ENCODE measurements around the gene THEMIS. TPM values are rescaled to one million over a fixed set of nuclear protein-coding genes. Genes with fewer than 3 reads are reported as not detected.
"Not testable (repeated sequence)": the region's sequence is repeated elsewhere in the genome, so short reads cannot be mapped to it uniquely, and the experiment has no call there.

Gene THEMIS
- total and polyA plus RNA-seq, 12 donors: 0.07 to 2.6 (median 0.24) TPM; not detected in 1

DNA sequence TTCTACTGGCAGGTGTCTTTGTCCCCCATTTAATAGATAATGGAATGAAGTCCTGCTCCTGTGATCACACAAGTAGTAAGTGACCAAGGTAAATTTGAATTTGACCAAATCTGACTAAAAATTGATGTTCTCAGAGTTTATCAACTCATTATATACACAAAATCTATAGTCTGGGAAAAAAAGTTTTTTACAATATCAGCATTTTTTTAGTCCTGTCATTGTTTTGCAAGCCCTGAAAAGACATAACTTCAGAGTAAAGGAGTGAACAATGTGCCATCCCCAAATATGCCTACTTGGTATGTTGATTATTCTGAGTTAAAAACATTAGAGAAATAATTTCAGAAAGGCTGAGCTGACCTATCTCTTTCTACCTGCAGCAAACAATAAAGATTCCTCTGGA, 209.7 kb downstream of the THEMIS start:
- DNase-seq: no peak
- TF ChIP-seq CTCF (IDR thresholded peaks at IDR 0.05) (no peak), POLR2A (IDR thresholded peaks at IDR 0.05) (no peak)
- intact Hi-C loops (cut with DNase I): no loop called here
- H3K4me3 ChIP-seq: no peak overlapping the region
- H3K9me3 ChIP-seq (replicated peaks in 1 of 3): no peaks in the 10 kb centered on the region
- H3K27ac ChIP-seq: no peak overlapping the region
- H3K27me3 ChIP-seq: no peaks in the 10 kb centered on the region
- H3K4me1 ChIP-seq (replicated peaks in 1 of 2): no peaks in the 10 kb centered on the region
- H3K36me3 ChIP-seq (replicated peaks in 1 of 2): no peaks in the 10 kb centered on the region

DNA sequence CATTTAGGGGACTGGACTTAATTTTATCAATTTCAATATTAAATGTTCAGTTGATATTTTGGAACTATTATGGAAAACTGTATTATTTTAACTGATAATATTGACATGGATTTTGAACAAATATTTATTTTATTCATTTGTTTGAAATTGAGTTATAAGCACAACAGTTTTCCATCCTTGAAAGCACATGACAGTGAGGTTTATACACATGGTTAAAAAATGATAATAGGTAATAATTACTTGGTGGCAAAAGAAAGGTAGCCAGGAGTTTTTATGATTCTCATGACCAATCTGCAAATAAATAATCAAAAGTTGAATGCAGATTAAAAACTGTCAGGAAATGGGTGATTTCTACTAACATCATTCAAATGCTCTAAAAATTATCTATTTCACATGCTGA, 210.3 kb downstream of the THEMIS start:
- H3K9me3 ChIP-seq (replicated peaks in 1 of 3): no peaks in the 10 kb centered on the region
- no peaks in the 10 kb centered on the region for H3K36me3 ChIP-seq (replicated peaks in 1 of 2)
- H3K4me1 ChIP-seq (replicated peaks in 1 of 2): no peaks in the 10 kb centered on the region
- no peak for DNase-seq
- no peak for TF ChIP-seq CTCF (IDR thresholded peaks at IDR 0.05)
- TF ChIP-seq POLR2A (IDR thresholded peaks at IDR 0.05): no peak
- no peak overlapping the region for H3K4me3 ChIP-seq
- intact Hi-C loops (cut with DNase I): no loop called here
- H3K27me3 ChIP-seq: no peaks in the 10 kb centered on the region
- H3K27ac ChIP-seq: no peak overlapping the region

- no peak for DNase-seq
- Histone ChIP-seq H3K36me3 (replicated peaks in 1 of 2) (no peaks in the 10 kb centered on the region), H3K9me3 (replicated peaks in 1 of 3) (no peaks in the 10 kb centered on the region), H3K4me1 (replicated peaks in 1 of 2) (no peaks in the 10 kb centered on the region), H3K27ac (no peak overlapping the region), H3K4me3 (no peak overlapping the region), H3K27me3 (no peaks in the 10 kb centered on the region)
- TF ChIP-seq CTCF (IDR thresholded peaks at IDR 0.05) (peak in 3 of 6 experiments; percentile 20 to 36 (median 33)), POLR2A (IDR thresholded peaks at IDR 0.05) (no peak)
- intact Hi-C loops (cut with DNase I): no loop called here
Measured at GRCh38 chr6:127690092-127690491, 210.8 kb downstream of the THEMIS start.

- H3K27me3 ChIP-seq; H3K27ac ChIP-seq; H3K36me3 ChIP-seq (replicated peaks in 1 of 2); H3K9me3 ChIP-seq (replicated peaks in 1 of 3); DNase-seq; intact Hi-C loops (cut with DNase I); H3K4me3 ChIP-seq; H3K4me1 ChIP-seq (replicated peaks in 1 of 2): not testable (repeated sequence)
- 72 to 91% (median 82%) methylated on average over 3 of the region's 3 CpGs for WGBS, 4 donors
Measured at GRCh38 chr6:127687490-127687889, 213.4 kb downstream of the THEMIS start.

GRCh38 chr6:127686084-127686483, 214.8 kb downstream of the THEMIS start:
- H3K9me3 ChIP-seq (replicated peaks in 1 of 3): no peaks in the 10 kb centered on the region
- no peak for DNase-seq
- no peak overlapping the region for H3K27ac ChIP-seq
- no peaks in the 10 kb centered on the region for H3K36me3 ChIP-seq (replicated peaks in 1 of 2)
- H3K27me3 ChIP-seq: no peaks in the 10 kb centered on the region
- TF ChIP-seq POLR2A (IDR thresholded peaks at IDR 0.05) (no peak), CTCF (IDR thresholded peaks at IDR 0.05) (no peak)
- intact Hi-C loops (cut with DNase I): no loop called here
- no peaks in the 10 kb centered on the region for H3K4me1 ChIP-seq (replicated peaks in 1 of 2)
- no peak overlapping the region for H3K4me3 ChIP-seq
